HG02571 (cell line): ENCODE results near the gene TSTD2.
"Not testable (repeated sequence)": the region's sequence is repeated elsewhere in the genome, so short reads cannot be mapped to it uniquely, and the experiment has no call there.

Experiments
- ATAC-seq: cut with Tn5 transposase; IDR thresholded peaks from one replicate; pipeline ENCODE4 v1.9.1; 2021; ENCODE audit warnings: mild to moderate bottlenecking, moderate library complexity; ENCODE audit not compliant: unreplicated experiment

Gene TSTD2

GRCh38 chr9:97632248-97632984 is 752 bp downstream of the TSTD2 start:
- peak; percentile 8 for ATAC-seq

GRCh38 chr9:97630591-97630990 is 2.6 kb downstream of the TSTD2 start:
- no peak for ATAC-seq

GRCh38 chr9:97629156-97629555 is 4.0 kb downstream of the TSTD2 start:
- ATAC-seq: no peak

GRCh38 chr9:97628668-97629067 is 4.5 kb downstream of the TSTD2 start:
- no peak for ATAC-seq

- no peak for ATAC-seq
Measured at GRCh38 chr9:97627624-97628023, 5.5 kb downstream of the TSTD2 start.

GRCh38 chr9:97625620-97626019 is 7.5 kb downstream of the TSTD2 start:
- ATAC-seq: no peak

GRCh38 chr9:97623946-97624345 is 9.2 kb downstream of the TSTD2 start:
- ATAC-seq: no peak

GRCh38 chr9:97622483-97622882 is 10.7 kb downstream of the TSTD2 start:
- not testable (repeated sequence) for ATAC-seq

- not testable (repeated sequence) for ATAC-seq
Measured at GRCh38 chr9:97620063-97620462, 13.1 kb downstream of the TSTD2 start.

GRCh38 chr9:97617939-97618416 is 15.2 kb downstream of the TSTD2 start:
- ATAC-seq: no peak

- no peak for ATAC-seq
Measured at GRCh38 chr9:97615439-97616072, 17.6 kb downstream of the TSTD2 start.

- ATAC-seq: no peak
Measured at GRCh38 chr9:97604901-97605645, 28.1 kb downstream of the TSTD2 start.

GRCh38 chr9:97602430-97602829 is 30.7 kb downstream of the TSTD2 start:
- ATAC-seq: no peak

GRCh38 chr9:97601228-97601898 is 31.8 kb downstream of the TSTD2 start:
- ATAC-seq: no peak

- ATAC-seq: no peak
Measured at GRCh38 chr9:97600531-97601227, 32.5 kb downstream of the TSTD2 start.

GRCh38 chr9:97599314-97599846 is 33.8 kb downstream of the TSTD2 start:
- ATAC-seq: no peak

- no peak for ATAC-seq
Measured at GRCh38 chr9:97598461-97599288, 34.5 kb downstream of the TSTD2 start.

GRCh38 chr9:97596906-97597305 is 36.3 kb downstream of the TSTD2 start:
- ATAC-seq: no peak

GRCh38 chr9:97594381-97594921 is 38.7 kb downstream of the TSTD2 start:
- ATAC-seq: no peak
